Tibial artery (tissue), 4 donors: Measurements from ENCODE around the gene LZIC.
"Not testable (repeated sequence)": the region's sequence is repeated elsewhere in the genome, so short reads cannot be mapped to it uniquely, and the experiment has no call there.

Source experiments
- DNase-seq, 2 donors: peaks; one replicate each; pipeline ENCODE4 v3.0.0-alpha.2; 2019
- H3K27ac ChIP-seq, 2 donors: fragments of 200-600 bp; sonication (generic) in 1 of 2; 1 replicate in 1 of 2; 2 replicates in 1 of 2; pipeline ENCODE4 v1.5.1; 2018 to 2019; ENCODE audit warnings: mild to moderate bottlenecking in 1 of 2
- H3K27me3 ChIP-seq, 2 donors: fragments of 200-600 bp; sonication (generic) in 1 of 2; one replicate each; pipeline versions ENCODE4 v1.5.1 to v1.6.0; 2016 to 2019
- H3K36me3 ChIP-seq, 3 donors: fragments of 200-600 bp; sonication (generic) in 2 of 3; one replicate each; pipeline ENCODE4 v1.5.1; 2016 to 2019; ENCODE audit warnings: mild to moderate bottlenecking in 2 of 3
- H3K4me1 ChIP-seq, 4 donors: fragments of 200-600 bp; sonication (generic) in 2 of 4; 1 replicate in 3 of 4; 2 replicates in 1 of 4; pipeline ENCODE4 v1.5.1; 2016 to 2019
- H3K4me3 ChIP-seq, 2 donors: fragments of 200-600 bp; sonication (generic) in 1 of 2; 1 replicate in 1 of 2; 2 replicates in 1 of 2; pipeline ENCODE4 v1.5.1; 2018 to 2019; ENCODE audit warnings: mild to moderate bottlenecking in 2 of 2
- H3K9me3 ChIP-seq, 3 donors: fragments of 200-600 bp; sonication (generic) in 1 of 3; one replicate each; pipeline ENCODE4 v1.5.1; 2016 to 2019
- CTCF ChIP-seq, 2 experiments: fragments of 200-600 bp in 1 of 2; fragments of 450-650 bp in 1 of 2; IDR thresholded peaks; one replicate each; pipeline ENCODE4 v1.5.1; 2017 to 2019; ENCODE audit warnings: antibody characterized with exemption in 2 of 2, mild to moderate bottlenecking in 1 of 2, moderate library complexity in 1 of 2
- intact Hi-C: fragments of 100-400 bp; cut with DNase I; formaldehyde crosslinking; loops from one replicate; pipeline ENCODE4 v1.15.0; 2023; ENCODE audit warnings: low total_unique reads

The LZIC gene

GRCh38 chr1:9917901-9918300 is 25.3 kb downstream of the LZIC start:
- H3K4me3 ChIP-seq, result no peak overlapping the region
- intact Hi-C loops, result no loop called here

DNA sequence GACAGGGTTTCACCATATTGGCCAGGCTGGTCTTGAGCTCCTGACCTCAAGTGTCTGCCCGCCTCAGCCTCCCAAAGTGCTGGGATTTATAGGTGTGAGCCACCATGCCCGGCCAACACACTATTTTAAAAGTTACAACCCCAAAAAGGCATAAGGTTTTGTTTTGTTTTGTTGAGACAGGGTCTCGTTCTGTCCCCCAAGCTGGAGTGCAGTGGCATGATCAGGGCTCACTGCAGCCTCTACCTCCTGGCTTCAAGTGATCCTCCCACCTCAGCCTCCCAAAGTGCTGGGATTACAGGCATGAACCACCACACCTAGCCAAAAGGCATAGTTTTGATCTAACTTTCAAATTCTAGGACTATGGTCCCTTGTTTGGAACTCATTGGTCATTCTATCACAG is 25.7 kb downstream of the LZIC start:
- intact Hi-C loops, H3K9me3 ChIP-seq, H3K4me3 ChIP-seq: not testable (repeated sequence)

More at GRCh38 chr1:9917901-9918300, 25.3 kb downstream of the LZIC start:
- Histone ChIP-seq H3K27ac (no peak overlapping the region), H3K36me3 (no peaks in the 10 kb centered on the region), H3K4me1 (no peaks in the 10 kb centered on the region), H3K9me3 (no peaks in the 10 kb centered on the region), H3K27me3 (no peaks in the 10 kb centered on the region)
- TF ChIP-seq CTCF (IDR thresholded peaks at IDR 0.05), result no peak
- DNase-seq, result no peak

GRCh38 chr1:9916452-9916851 is 26.7 kb downstream of the LZIC start:
- no peak for DNase-seq
- no peaks in the 10 kb centered on the region for H3K36me3 ChIP-seq
- no peak overlapping the region for H3K27ac ChIP-seq
- H3K27me3 ChIP-seq, result no peaks in the 10 kb centered on the region
- H3K4me1 ChIP-seq, result peaks cover 0 to 3% (median 1%) of the 10 kb centered on the region in 4 donors
- no peaks in the 10 kb centered on the region for H3K9me3 ChIP-seq
- H3K4me3 ChIP-seq, result no peak overlapping the region
- TF ChIP-seq CTCF (IDR thresholded peaks at IDR 0.05), result no peak
- intact Hi-C loops, result no loop called here

More for the DNA sequence above, 25.7 kb downstream of the LZIC start:
- not testable (repeated sequence) for H3K4me1 ChIP-seq, H3K36me3 ChIP-seq, DNase-seq, H3K27me3 ChIP-seq, H3K27ac ChIP-seq

- peak in 1 of 2 donors; percentile 24 for DNase-seq
- intact Hi-C loops, result loop anchor here (5.0 kb wide), 1 partner anchor 1098 kb away; the partner anchor contains the start of gene TARDBP
- Histone ChIP-seq H3K36me3 (no peaks in the 10 kb centered on the region), H3K27me3 (no peaks in the 10 kb centered on the region), H3K4me3 (no peak overlapping the region), H3K27ac (no peak overlapping the region), H3K9me3 (no peaks in the 10 kb centered on the region), H3K4me1 (peaks cover 0 to 7% (median 6%) of the 10 kb centered on the region in 4 donors)
- no peak for TF ChIP-seq CTCF (IDR thresholded peaks at IDR 0.05)
Observed at GRCh38 chr1:9914610-9914937, 28.6 kb downstream of the LZIC start.

GRCh38 chr1:9912264-9912936 is 30.8 kb downstream of the LZIC start:
- peak in 1 of 2 donors; percentile 23 for DNase-seq
- intact Hi-C loops, result loop anchor here (5.0 kb wide), 1 partner anchor 1100 kb away; the partner anchor contains the start of gene TARDBP
- TF ChIP-seq CTCF (IDR thresholded peaks at IDR 0.05), result no peak

DNA sequence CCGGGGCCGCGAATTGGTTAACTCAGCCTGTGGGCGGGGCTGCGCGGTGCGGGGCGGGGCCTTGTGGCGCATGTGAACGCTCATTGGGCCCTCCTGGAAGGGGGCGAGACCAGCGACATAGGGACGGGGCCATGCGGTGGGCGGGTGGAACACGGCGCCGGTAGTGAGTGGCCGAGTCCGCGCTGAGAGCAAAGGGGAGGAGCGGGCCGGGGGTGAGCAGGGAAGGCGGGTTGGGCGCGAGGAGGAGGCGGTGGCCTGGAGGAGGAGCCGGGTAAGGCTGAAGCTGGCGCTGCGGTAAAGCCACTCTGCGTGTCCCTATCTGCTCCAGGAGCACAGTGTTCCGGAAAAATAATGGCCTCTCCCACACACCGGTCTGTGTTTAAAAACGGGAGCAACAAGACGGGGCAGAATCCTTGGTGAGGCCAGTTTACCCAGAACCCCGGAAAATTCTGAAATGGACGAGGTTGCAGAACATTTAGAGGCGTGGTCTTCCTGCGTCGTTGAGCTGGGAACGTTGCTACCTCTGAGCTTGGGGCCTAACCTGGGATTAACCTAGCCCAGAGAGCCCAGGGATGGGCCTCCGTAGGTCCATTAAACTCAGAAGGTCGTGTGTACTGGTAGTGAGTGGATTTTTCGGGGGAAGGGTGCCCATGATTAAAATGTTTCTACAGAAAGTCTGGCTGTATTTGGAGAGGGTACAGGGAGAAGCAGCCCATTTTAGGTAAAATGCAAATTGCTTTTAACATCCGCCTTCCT is 32.6 kb downstream of the LZIC start:
- peaks cover 4 to 29% (median 16%) of the 10 kb centered on the region in 4 donors for H3K4me1 ChIP-seq
- intact Hi-C loops, result loop anchor here (5.0 kb wide), 1 partner anchor 1102 kb away; the partner anchor contains the start of gene TARDBP
- peak overlapping the region; percentile 96 to 99 for H3K27ac ChIP-seq
- TF ChIP-seq CTCF (IDR thresholded peaks at IDR 0.05), result no peak
- H3K27me3 ChIP-seq, result no peaks in the 10 kb centered on the region
- no peaks in the 10 kb centered on the region for H3K9me3 ChIP-seq
- H3K4me3 ChIP-seq, result peak overlapping the region; percentile 72
- DNase-seq, result peak; percentile 100
- H3K36me3 ChIP-seq, result no peaks in the 10 kb centered on the region

More at GRCh38 chr1:9912264-9912936, 30.8 kb downstream of the LZIC start:
- Histone ChIP-seq H3K4me1 (peaks cover 4 to 25% (median 16%) of the 10 kb centered on the region in 4 donors), H3K36me3 (no peaks in the 10 kb centered on the region), H3K9me3 (no peaks in the 10 kb centered on the region), H3K4me3 (no peak overlapping the region), H3K27me3 (no peaks in the 10 kb centered on the region), H3K27ac (no peak overlapping the region)
